Colonic mucosa (tissue), 4 donors: ENCODE results near the gene TMC3. TPM values are rescaled to one million over a fixed set of nuclear protein-coding genes. Genes with fewer than 3 reads are reported as not detected.

Experiments used
- DNase-seq: peaks from one replicate; pipeline ENCODE4 v3.0.0-alpha.2; 2020
- H3K27ac ChIP-seq: fragments of 200-600 bp; one replicate; pipeline ENCODE4 v1.8.0; 2021
- H3K27me3 ChIP-seq: fragments of 200-600 bp; one replicate; pipeline ENCODE4 v1.8.0; 2021
- H3K36me3 ChIP-seq: fragments of 200-600 bp; one replicate; pipeline ENCODE4 v1.8.0; 2021
- H3K4me1 ChIP-seq: fragments of 200-600 bp; one replicate; pipeline ENCODE4 v1.8.0; 2021; ENCODE audit warnings: mild to moderate bottlenecking
- H3K4me3 ChIP-seq: fragments of 200-600 bp; one replicate; pipeline ENCODE4 v1.8.0; 2021
- H3K9ac ChIP-seq, 2 donors: one replicate each; pipeline ENCODE4 v1.7.0; 2013; ENCODE audit warnings: control low read depth in 2 of 2, low read depth in 2 of 2, low read length in 2 of 2
- H3K9me3 ChIP-seq: fragments of 200-600 bp; one replicate; pipeline ENCODE4 v1.8.0; 2021
- CTCF ChIP-seq: fragments of 200-600 bp; IDR thresholded peaks from one replicate; pipeline ENCODE4 v1.8.0; 2022; ENCODE audit warnings: antibody characterized with exemption, mild to moderate bottlenecking
- intact Hi-C: fragments of 100-400 bp; cut with DNase I; formaldehyde crosslinking; loops from one replicate; pipeline ENCODE4 v1.14.1; 2022
- total RNA-seq, 2 donors: library from RNA; stranded (reverse); fragmentation: NEBNext Ultra II Directional in 1 of 2; extraction: Animal tissue kit (Norgen Biotek cat#: 25700) in 1 of 2; gene quantifications; one replicate each; pipeline ENCODE4 v1.2.1, GENCODE V29; 2021
- donor health status: healthy.
- donor health status: DM: no; HTN: no; CAD: no.
- donor health status: DM: no; HTN: no; CAD: no.

The TMC3 gene
- total RNA-seq, 2 donors from 2014 or later: 0.08 TPM; not detected in 1

- H3K4me3 ChIP-seq: no peak overlapping the region
- intact Hi-C loops: no loop called here
- no peak overlapping the region for H3K9ac ChIP-seq
- H3K27me3 ChIP-seq: no peaks in the 10 kb centered on the region
- no peak overlapping the region for H3K27ac ChIP-seq
- H3K36me3 ChIP-seq: no peaks in the 10 kb centered on the region
- DNase-seq: no peak
- TF ChIP-seq CTCF: no peak
- H3K9me3 ChIP-seq: no peaks in the 10 kb centered on the region
- no peaks in the 10 kb centered on the region for H3K4me1 ChIP-seq
Measured at GRCh38 chr15:81391657-81392056, 17.6 kb upstream of the TMC3 start.

GRCh38 chr15:81388436-81388770 is 14.4 kb upstream of the TMC3 start:
- Histone ChIP-seq H3K9me3 (no peaks in the 10 kb centered on the region), H3K27ac (no peak overlapping the region), H3K4me3 (no peak overlapping the region), H3K4me1 (peaks cover 5% of the 10 kb centered on the region), H3K27me3 (no peaks in the 10 kb centered on the region), H3K36me3 (no peaks in the 10 kb centered on the region), H3K9ac (no peak overlapping the region)
- no peak for TF ChIP-seq CTCF
- intact Hi-C loops: no loop called here
- DNase-seq: no peak

- intact Hi-C loops: no loop called here
- Histone ChIP-seq H3K9ac (no peak overlapping the region), H3K27me3 (no peaks in the 10 kb centered on the region), H3K27ac (no peak overlapping the region), H3K4me1 (peaks cover 5% of the 10 kb centered on the region), H3K9me3 (no peaks in the 10 kb centered on the region), H3K4me3 (no peak overlapping the region), H3K36me3 (no peaks in the 10 kb centered on the region)
- no peak for DNase-seq
- TF ChIP-seq CTCF: no peak
Measured at GRCh38 chr15:81387621-81388435, 13.8 kb upstream of the TMC3 start.

- no peak for TF ChIP-seq CTCF
- Histone ChIP-seq H3K36me3 (no peaks in the 10 kb centered on the region), H3K9ac (no peak overlapping the region), H3K4me3 (no peak overlapping the region), H3K9me3 (no peaks in the 10 kb centered on the region), H3K27me3 (no peaks in the 10 kb centered on the region), H3K4me1 (peaks cover 5% of the 10 kb centered on the region), H3K27ac (peak overlapping the region; percentile 14)
- no peak for DNase-seq
- intact Hi-C loops: no loop called here
Measured at GRCh38 chr15:81386947-81387346, 12.9 kb upstream of the TMC3 start.

GRCh38 chr15:81385721-81386076 is 11.7 kb upstream of the TMC3 start:
- H3K9me3 ChIP-seq: no peaks in the 10 kb centered on the region
- no peak overlapping the region for H3K9ac ChIP-seq
- intact Hi-C loops: no loop called here
- H3K4me1 ChIP-seq: peaks cover 5% of the 10 kb centered on the region
- DNase-seq: no peak
- no peak overlapping the region for H3K4me3 ChIP-seq
- TF ChIP-seq CTCF: no peak
- H3K36me3 ChIP-seq: no peaks in the 10 kb centered on the region
- peak overlapping the region; percentile 60 for H3K27ac ChIP-seq
- H3K27me3 ChIP-seq: no peaks in the 10 kb centered on the region
